ENCODE measurements around the gene ELL2.

The ELL2 gene

GRCh38 chr5:95976606-95977005 is 15.0 kb upstream of the ELL2 start:
- no peak for DNase-seq

GRCh38 chr5:95975703-95976102 is 14.1 kb upstream of the ELL2 start:
- DNase-seq = no peak

GRCh38 chr5:95973793-95974325 is 12.2 kb upstream of the ELL2 start:
- DNase-seq = no peak

GRCh38 chr5:95972196-95972595 is 10.5 kb upstream of the ELL2 start:
- no peak for DNase-seq

GRCh38 chr5:95970359-95970704 is 8.7 kb upstream of the ELL2 start:
- no peak for DNase-seq

- DNase-seq = no peak
Measured at GRCh38 chr5:95969651-95970358, 8.2 kb upstream of the ELL2 start.

- DNase-seq = no peak
Measured at GRCh38 chr5:95969055-95969454, 7.4 kb upstream of the ELL2 start.

GRCh38 chr5:95967236-95967635 is 5.6 kb upstream of the ELL2 start:
- no peak for DNase-seq

GRCh38 chr5:95966005-95966404 is 4.4 kb upstream of the ELL2 start:
- DNase-seq = no peak

- DNase-seq = no peak
Measured at GRCh38 chr5:95963650-95964410, 2.2 kb upstream of the ELL2 start.

- DNase-seq = no peak
Measured at GRCh38 chr5:95962785-95963184, 1.1 kb upstream of the ELL2 start.

GRCh38 chr5:95962475-95962773 is 773 bp upstream of the ELL2 start:
- DNase-seq = no peak

GRCh38 chr5:95960667-95961616 is 709 bp downstream of the ELL2 start:
- DNase-seq = peak; percentile 81

GRCh38 chr5:95959888-95960666 is 1.6 kb downstream of the ELL2 start:
- no peak for DNase-seq

GRCh38 chr5:95959051-95959887 is 2.4 kb downstream of the ELL2 start:
- DNase-seq = no peak

- no peak for DNase-seq
Measured at GRCh38 chr5:95958310-95959014, 3.2 kb downstream of the ELL2 start.

GRCh38 chr5:95957561-95958203 is 4.0 kb downstream of the ELL2 start:
- no peak for DNase-seq

GRCh38 chr5:95956900-95957293 is 4.8 kb downstream of the ELL2 start:
- DNase-seq = no peak

GRCh38 chr5:95956021-95956899 is 5.4 kb downstream of the ELL2 start:
- DNase-seq = no peak
